GM18508 (cell line): ENCODE results near the gene ACTL6A.
A peak's percentile ranks its signal among the peaks of the same experiment; 100 is the strongest.

ENCODE experiments used
- ATAC-seq: cut with Tn5 transposase; IDR thresholded peaks from one replicate; pipeline ENCODE4 v1.9.1; 2021; ENCODE audit warnings: moderate number of reproducible peaks; ENCODE audit not compliant: insufficient read depth, unreplicated experiment

The ACTL6A gene

DNA sequence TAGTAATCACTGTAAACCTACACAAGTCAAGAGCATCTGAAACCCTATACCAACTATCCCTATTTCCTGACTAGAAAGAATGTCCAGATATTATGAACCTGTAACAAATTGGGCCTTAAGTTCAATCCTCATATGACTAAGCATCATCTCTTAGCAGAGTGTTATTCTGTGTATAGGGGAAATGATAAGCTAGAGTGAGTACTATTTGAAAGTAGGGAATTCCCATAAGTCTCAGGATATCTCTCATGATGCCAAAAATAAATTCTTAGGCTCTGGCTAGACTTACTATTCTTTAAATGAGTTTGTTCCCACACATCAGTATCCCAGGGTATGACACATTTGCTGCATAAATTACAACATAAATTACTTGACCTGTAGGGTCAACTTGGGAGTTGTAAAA, 26.4 kb downstream of the ACTL6A start:
- peak; percentile 71 for ATAC-seq

DNA sequence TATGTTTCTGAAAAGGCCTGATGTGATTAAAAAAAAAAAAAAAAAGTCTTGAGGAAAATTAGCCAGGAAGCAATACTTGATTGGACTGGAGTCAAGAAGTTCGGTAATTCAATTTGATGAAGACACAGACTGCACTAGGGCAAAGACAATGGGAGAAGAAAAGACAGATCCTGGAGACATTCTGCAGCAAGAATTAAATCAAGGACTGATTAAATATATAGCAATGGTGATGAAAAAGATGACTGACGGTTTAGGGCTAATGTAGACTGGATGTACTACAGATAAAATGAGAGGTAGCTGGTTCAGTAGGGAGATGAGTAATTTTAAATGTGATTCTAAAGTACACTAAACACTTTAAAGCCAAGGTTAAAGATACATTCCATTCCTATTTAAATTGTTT, 27.9 kb downstream of the ACTL6A start:
- no peak for ATAC-seq

GRCh38 chr3:179591313-179591712, 28.6 kb downstream of the ACTL6A start:
- ATAC-seq = no peak

GRCh38 chr3:179599531-179599930, 36.8 kb downstream of the ACTL6A start:
- ATAC-seq = no peak

DNA sequence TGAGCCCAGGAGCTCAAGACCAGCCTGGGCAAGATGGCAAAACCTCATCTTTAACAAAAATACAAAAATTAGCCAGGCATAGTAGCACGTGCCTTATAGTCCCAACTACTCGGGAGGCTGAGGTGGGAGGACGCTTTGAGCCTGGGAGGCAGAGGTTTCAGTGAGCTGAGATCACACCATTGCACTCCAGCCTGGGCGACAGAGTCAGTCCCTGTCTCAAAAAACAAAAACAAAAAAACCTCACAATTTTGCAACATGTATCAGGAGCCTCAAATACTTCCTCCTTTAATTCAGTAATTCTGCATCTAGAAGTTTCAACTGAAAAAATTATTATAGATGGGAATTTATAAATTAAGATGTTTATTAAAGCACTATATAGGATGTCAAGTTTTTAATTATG, 40.6 kb downstream of the ACTL6A start:
- no peak for ATAC-seq

DNA sequence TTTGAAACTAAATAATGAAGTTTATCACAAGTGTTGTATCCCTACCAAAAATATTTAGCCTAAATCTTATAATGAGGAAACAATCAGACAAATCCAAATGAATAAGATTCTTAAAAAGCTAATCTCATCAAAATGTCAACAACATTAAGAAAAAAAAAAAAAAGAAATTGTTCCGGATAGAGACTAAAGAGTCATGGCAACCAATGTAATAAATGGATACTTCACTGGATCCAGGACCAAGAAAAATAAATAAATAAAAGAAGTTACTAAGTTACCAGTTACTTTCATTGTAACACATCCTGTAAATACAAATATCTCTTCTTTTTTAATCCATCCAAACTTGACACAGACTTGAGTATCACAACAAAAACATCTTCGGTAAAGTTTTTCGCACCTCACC, 41.1 kb downstream of the ACTL6A start:
- ATAC-seq = no peak

DNA sequence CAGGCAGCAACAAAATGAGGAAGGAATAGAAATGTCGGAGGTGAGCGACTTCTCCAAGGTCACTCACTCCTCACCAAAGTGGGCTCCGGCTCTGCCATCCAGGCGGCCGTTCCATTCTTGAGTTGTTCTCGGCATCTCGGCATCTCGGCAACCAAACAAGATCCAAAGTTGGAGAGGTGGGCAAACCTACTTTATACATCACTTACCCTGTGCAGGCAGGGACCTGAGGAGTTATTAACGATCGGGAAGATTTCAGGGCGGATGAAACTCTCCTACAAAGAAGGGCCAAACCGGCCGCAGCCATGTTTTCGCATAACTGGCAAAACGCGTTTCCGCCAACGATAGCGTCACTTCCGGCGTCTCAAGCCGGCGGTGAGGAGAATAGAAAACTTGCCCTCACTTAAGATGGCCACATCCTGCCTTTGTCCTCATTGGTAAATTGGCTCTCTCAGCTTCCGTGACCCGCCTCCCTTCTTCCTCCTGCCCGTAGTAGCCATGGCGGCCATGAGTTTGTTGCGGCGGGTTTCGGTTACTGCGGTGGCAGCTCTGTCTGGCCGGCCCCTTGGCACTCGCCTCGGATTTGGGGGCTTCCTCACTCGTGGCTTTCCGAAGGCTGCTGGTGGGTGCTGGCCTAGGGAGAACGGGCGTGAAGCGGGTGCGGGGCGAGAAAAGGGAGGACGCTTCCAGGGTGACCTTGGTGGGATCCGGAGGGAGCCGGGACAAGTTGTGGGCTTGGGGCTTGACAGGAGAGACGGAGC, 41.8 kb downstream of the ACTL6A start, which contains the start of the genes MRPL47 and NDUFB5:
Gene MRPL47, minus strand, starts transcription at position 318 of the 758 bp plus-strand sequence. Its CDS starts 14 bp downstream, at position 304.
Gene NDUFB5, plus strand, starts transcription at position 474 of the 758 bp plus-strand sequence. Its CDS starts 22 bp downstream, at position 496.
- peak; percentile 95 for ATAC-seq

DNA sequence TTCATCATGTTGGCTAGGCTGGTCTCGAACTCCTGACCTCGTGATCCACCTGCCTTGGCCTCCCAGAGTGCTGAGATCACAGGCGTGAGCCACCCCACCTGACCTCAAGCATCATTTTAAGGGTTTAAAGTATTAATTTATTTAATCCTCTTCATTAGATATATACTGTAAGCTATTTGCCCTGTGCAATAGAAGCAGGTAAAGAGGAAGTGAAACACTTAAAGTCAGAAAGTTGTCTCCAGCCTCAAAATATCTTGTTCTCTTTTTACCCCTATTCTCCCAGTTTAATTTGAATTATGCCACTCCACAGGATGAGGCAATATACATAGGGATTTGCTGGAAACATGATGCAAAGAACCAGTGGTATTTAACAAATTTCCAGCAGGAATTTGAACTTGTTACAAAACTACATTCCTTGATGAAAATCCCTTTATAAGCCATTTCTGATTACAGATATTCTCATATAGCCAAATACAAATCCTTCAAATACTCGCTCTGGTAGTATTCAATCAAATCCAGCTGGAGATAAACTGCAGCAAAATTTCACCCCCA, 43.9 kb downstream of the ACTL6A start:
- ATAC-seq = no peak

GRCh38 chr3:179608931-179609720, 46.4 kb downstream of the ACTL6A start:
- ATAC-seq = peak; percentile 43

GRCh38 chr3:179610066-179610465, 47.3 kb downstream of the ACTL6A start:
- no peak for ATAC-seq

- no peak for ATAC-seq
Measured at GRCh38 chr3:179613807-179614206, 51.1 kb downstream of the ACTL6A start.

GRCh38 chr3:179615458-179616173, 52.9 kb downstream of the ACTL6A start:
- no peak for ATAC-seq

- no peak for ATAC-seq
Measured at GRCh38 chr3:179622023-179622422, 59.3 kb downstream of the ACTL6A start.

DNA sequence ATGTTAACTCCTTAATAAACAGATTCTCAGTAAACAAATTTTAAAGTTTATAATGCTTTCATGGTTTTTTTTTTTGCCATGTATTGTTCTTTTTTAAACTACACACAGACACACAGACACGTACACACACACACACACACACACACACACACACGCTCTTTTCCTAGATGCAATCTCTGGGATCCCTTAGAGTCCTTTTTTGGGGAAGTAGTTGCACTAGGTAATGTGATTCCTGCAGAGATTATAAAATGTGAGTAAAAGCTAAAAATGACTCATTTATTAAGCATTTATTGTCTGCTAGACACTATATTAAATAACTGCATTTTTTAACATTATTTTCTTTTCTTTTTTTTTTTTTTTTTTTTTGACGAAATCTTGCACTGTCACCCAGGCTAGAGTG, 61.7 kb downstream of the ACTL6A start:
- no peak for ATAC-seq

GRCh38 chr3:179630753-179631451, 68.2 kb downstream of the ACTL6A start:
- no peak for ATAC-seq
